Uterus (tissue), 4 donors: ENCODE results near the gene GALNT11. TPM values are rescaled to one million over a fixed set of nuclear protein-coding genes. Genes with fewer than 3 reads are reported as not detected.

Source experiments
- DNase-seq, 2 donors: peaks; one replicate each; pipeline ENCODE4 v3.0.0-alpha.2; 2019 to 2020
- H3K27ac ChIP-seq, 2 donors: fragments of 200-600 bp; sonication (generic); 1 replicate in 1 of 2; 2 replicates in 1 of 2; pipeline ENCODE4 v1.5.1; 2016 to 2018
- H3K27me3 ChIP-seq, 2 donors: fragments of 200-600 bp; sonication (generic); one replicate each; pipeline ENCODE4 v1.5.1; 2018 to 2019; ENCODE audit warnings: control low read depth in 1 of 2
- H3K36me3 ChIP-seq, 2 donors: fragments of 200-600 bp; sonication (generic); one replicate each; pipeline ENCODE4 v1.5.1; 2019; ENCODE audit warnings: control low read depth in 1 of 2
- H3K4me1 ChIP-seq, 2 donors: fragments of 200-600 bp; sonication (generic); one replicate each; pipeline ENCODE4 v1.5.1; 2018 to 2019; ENCODE audit warnings: control low read depth in 1 of 2
- H3K4me3 ChIP-seq, 2 donors: fragments of 200-600 bp; sonication (generic); 1 replicate in 1 of 2; 2 replicates in 1 of 2; pipeline ENCODE4 v1.5.1; 2018 to 2019; ENCODE audit warnings: mild to moderate bottlenecking in 1 of 2
- H3K9me3 ChIP-seq, 2 donors: fragments of 200-600 bp; sonication (generic); one replicate each; pipeline ENCODE4 v1.5.1; 2019; ENCODE audit warnings: control low read depth in 1 of 2
- CTCF ChIP-seq, 4 experiments: fragments of 200-600 bp in 2 of 4; fragments of 450-650 bp in 2 of 4; sonication (generic) in 2 of 4; IDR thresholded peaks; one replicate each; pipeline ENCODE4 v1.5.1; 2016 to 2019; ENCODE audit warnings: antibody characterized with exemption in 4 of 4, mild to moderate bottlenecking in 2 of 4, moderate library complexity in 1 of 4
- POLR2A ChIP-seq, 2 donors: fragments of 450-650 bp; IDR thresholded peaks; one replicate each; pipeline ENCODE4 v1.6.1; 2016; ENCODE audit warnings: antibody characterized with exemption in 2 of 2, mild to moderate bottlenecking in 1 of 2, moderate library complexity in 1 of 2
- intact Hi-C: fragments of 100-400 bp; cut with DNase I; formaldehyde crosslinking; loops from one replicate; pipeline ENCODE4 v1.15.1; 2023; ENCODE audit warnings: low total_unique reads
- total RNA-seq, 4 donors: library from RNA; depleted of rRNA in 3 of 4; stranded (reverse); fragments of >200 nt in 3 of 4; gene quantifications; one replicate each; pipeline versions ENCODE4 v1.1.0 to v1.2.4, GENCODE V29; 2014 to 2023
- donor health status: DM: yes; HTN: yes; CAD: no.

The GALNT11 gene
- 10 to 100 TPM; 30.3 to 91.9 (median 34.4) TPM for total RNA-seq

DNA sequence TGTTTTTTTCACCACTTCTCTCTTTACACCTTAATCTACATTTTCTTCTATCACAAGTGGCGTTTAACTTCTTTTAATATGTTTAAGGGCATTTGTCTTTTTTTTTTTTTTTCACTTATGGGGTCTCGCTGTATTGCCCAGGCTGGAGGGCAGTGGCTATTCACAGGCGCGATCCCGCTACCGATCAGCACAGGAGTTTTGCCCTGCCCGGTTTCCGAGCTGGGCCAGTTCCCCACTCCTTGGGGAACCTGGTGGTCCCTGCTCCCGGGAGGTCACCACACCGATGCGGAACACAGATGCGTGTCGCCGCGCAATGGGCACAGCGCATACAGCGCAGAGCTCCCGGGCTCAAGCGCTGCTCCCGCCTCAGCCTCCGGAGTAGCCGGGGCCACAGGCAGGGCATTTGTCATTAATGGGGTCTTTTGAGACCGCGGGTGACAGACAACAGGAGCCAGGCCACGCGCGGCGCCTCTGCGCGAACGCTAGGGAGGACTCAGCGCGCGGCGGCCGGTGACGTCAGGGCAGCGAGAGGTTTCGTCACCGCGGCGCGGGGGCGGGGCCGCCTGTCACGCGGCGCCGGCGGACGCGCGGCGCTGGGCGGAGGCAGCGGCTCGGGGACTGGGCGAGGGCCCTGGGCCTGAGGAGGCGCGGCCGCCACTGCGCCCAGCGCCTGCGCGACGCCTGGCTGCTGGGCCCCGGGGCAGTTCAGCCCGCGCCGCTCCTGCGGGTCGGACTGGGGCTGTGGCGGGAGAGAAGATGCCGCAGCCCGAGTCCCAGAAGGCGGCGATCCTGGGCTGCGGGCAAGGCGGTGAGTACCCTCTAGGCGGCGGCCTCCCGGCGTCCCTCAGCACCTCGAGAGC is at the start of gene GALNT11:
Gene GALNT11, plus strand, starts transcription at position 598 of the 860 bp plus-strand sequence. CDS start 68,554 bp downstream, outside the sequence.
- peak; percentile 74 to 87 for DNase-seq
- no peaks in the 10 kb centered on the region for H3K9me3 ChIP-seq
- peaks cover 6 to 9% of the 10 kb centered on the region in 2 donors for H3K4me1 ChIP-seq
- peak within 1 kb of the TSS; percentile 68 to 81 for H3K4me3 ChIP-seq
- no peaks in the 10 kb centered on the region for H3K36me3 ChIP-seq
- TF ChIP-seq POLR2A (IDR thresholded peaks at IDR 0.05) (peak; percentile 81 to 87), CTCF (IDR thresholded peaks at IDR 0.05) (peak; percentile 13 to 54 (median 47))
- peak within 1 kb of the TSS; percentile 81 to 83 for H3K27ac ChIP-seq
- intact Hi-C loops: no loop called here
- H3K27me3 ChIP-seq: no peaks in the 10 kb centered on the region

GRCh38 chr7:151978616-151979015 is 46.9 kb upstream of the GALNT11 start:
- H3K27me3 ChIP-seq: no peaks in the 10 kb centered on the region
- intact Hi-C loops: no loop called here
- DNase-seq: no peak
- no peaks in the 10 kb centered on the region for H3K4me1 ChIP-seq
- no peaks in the 10 kb centered on the region for H3K36me3 ChIP-seq
- H3K27ac ChIP-seq: no peak overlapping the region
- H3K4me3 ChIP-seq: no peak overlapping the region
- no peaks in the 10 kb centered on the region for H3K9me3 ChIP-seq
- TF ChIP-seq POLR2A (IDR thresholded peaks at IDR 0.05) (no peak), CTCF (IDR thresholded peaks at IDR 0.05) (no peak)

- H3K27ac ChIP-seq: no peak overlapping the region
- H3K4me1 ChIP-seq: no peaks in the 10 kb centered on the region
- no peaks in the 10 kb centered on the region for H3K9me3 ChIP-seq
- H3K36me3 ChIP-seq: no peaks in the 10 kb centered on the region
- TF ChIP-seq POLR2A (IDR thresholded peaks at IDR 0.05): no peak
- TF ChIP-seq CTCF (IDR thresholded peaks at IDR 0.05): no peak
- DNase-seq: no peak
- intact Hi-C loops: no loop called here
- no peak overlapping the region for H3K4me3 ChIP-seq
- H3K27me3 ChIP-seq: no peaks in the 10 kb centered on the region
These were observed 44.3 kb upstream of the GALNT11 start for GRCh38 chr7:151981223-151981622.

GRCh38 chr7:151982806-151983205 is 42.7 kb upstream of the GALNT11 start:
- Histone ChIP-seq H3K4me3 (no peak overlapping the region), H3K36me3 (no peaks in the 10 kb centered on the region), H3K27ac (no peak overlapping the region), H3K4me1 (no peaks in the 10 kb centered on the region), H3K27me3 (no peaks in the 10 kb centered on the region), H3K9me3 (no peaks in the 10 kb centered on the region)
- intact Hi-C loops: no loop called here
- no peak for DNase-seq
- TF ChIP-seq POLR2A (IDR thresholded peaks at IDR 0.05) (no peak), CTCF (IDR thresholded peaks at IDR 0.05) (no peak)

- intact Hi-C loops: no loop called here
- H3K27me3 ChIP-seq: no peaks in the 10 kb centered on the region
- no peak for DNase-seq
- no peaks in the 10 kb centered on the region for H3K9me3 ChIP-seq
- no peak overlapping the region for H3K27ac ChIP-seq
- no peaks in the 10 kb centered on the region for H3K36me3 ChIP-seq
- no peaks in the 10 kb centered on the region for H3K4me1 ChIP-seq
- TF ChIP-seq POLR2A (IDR thresholded peaks at IDR 0.05): no peak
- no peak for TF ChIP-seq CTCF (IDR thresholded peaks at IDR 0.05)
- no peak overlapping the region for H3K4me3 ChIP-seq
These were observed 40.9 kb upstream of the GALNT11 start for GRCh38 chr7:151984612-151985011.
